GM12892 (cell line): Measurements from ENCODE around the gene TNFRSF13B.
"Not testable (repeated sequence)": the region's sequence is repeated elsewhere in the genome, so short reads cannot be mapped to it uniquely, and the experiment has no call there.

Experiments used
- DNase-seq: peaks from one replicate; pipeline ENCODE4 v3.0.0; 2011; ENCODE audit not compliant: insufficient read length
- FAIRE-seq: peaks from 2 replicates; lab custom pipeline; 2011; peaks lifted over from hg19 to GRCh38; lab: Jason Lieb, UNC
- POLR2A ChIP-seq: IDR thresholded peaks from 2 replicates; pipeline ENCODE4 v1.6.1; 2011; ENCODE audit warnings: low read depth, low read length, control low read depth
- POLR2AphosphoS5 ChIP-seq: IDR thresholded peaks from 2 replicates; pipeline ENCODE4 v1.6.1; 2011; ENCODE audit warnings: low read depth, low read length, control low read depth
- TAF1 ChIP-seq: IDR thresholded peaks from 2 replicates; pipeline ENCODE4 v1.6.1; 2011; ENCODE audit warnings: low read depth, mild to moderate bottlenecking, control low read depth, low read length, borderline replicate concordance

The TNFRSF13B gene

DNA sequence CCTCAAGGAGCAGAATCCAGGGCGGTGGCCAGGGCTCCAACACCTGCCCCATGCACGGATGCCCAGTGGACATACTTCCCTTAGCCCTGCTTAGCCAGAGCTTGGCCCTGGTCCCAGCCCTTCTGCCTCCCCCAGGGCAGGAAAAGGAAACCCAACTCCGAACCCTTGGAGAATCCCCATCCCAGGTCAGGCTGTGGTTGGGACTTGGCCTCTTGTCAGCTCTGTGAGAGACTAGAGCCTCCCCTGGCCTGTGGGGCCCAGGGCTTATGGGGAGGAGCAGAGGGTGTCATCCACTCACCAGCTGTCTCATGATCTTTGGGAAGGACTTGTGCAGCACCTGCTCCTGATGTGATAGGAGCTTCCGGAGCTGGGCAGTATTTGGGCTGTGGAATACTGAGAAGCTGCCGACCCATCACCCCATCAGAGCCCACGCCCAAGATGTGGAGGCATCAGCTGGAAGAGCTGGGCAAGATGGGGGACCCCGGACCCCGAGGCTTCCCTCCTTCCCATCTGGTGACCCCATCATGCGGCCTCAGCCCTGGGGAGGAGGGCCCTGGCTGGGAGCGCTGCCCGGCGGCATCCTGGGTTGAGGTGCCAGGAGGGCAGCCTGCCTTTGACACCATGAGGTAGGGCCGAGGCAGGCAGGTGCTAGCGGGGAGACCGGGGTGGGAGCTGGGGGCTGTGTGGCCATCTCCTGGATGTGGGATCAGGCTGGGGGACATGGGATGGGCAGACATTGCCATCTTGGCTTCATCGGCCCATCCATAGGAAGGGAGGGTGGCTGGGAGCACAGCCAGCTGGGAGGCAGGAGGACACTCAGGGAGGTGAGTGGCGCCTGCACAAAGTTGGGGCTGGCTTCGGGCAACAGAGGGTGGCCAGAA lies 45.1 kb downstream of the TNFRSF13B start:
- no peak for FAIRE-seq

DNA sequence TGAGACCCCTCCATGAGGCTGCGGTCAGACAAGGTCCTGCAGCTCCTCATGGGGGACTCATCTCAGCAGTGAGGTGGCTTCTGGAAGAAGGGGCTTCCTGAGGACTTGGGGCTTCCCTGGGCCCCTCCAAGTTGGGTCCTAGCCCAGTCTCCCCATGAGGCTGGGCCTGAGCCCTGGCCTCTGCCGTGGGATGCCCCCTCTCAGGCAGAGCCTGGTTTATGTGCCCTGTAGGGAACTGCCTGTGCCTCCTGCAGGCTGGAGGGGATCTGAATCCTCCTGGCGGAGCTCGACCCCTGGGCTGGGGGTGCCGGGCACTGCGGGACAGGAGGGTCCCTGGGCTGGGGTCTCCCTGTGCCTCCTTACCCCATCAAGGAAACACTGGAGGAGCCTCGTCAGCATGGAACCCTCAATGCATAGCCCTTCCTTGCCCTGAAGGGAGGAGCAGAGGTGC lies 45.8 kb downstream of the TNFRSF13B start:
- DNase-seq = no peak
- no peak for FAIRE-seq
- TF ChIP-seq POLR2AphosphoS5 (no peak), POLR2A (no peak), TAF1 (no peak)

More for the DNA sequence above, 45.1 kb downstream of the TNFRSF13B start:
- no peak for DNase-seq
- TF ChIP-seq POLR2A (no peak), TAF1 (no peak), POLR2AphosphoS5 (no peak)

- no peak for FAIRE-seq
- no peak for TF ChIP-seq POLR2AphosphoS5
- no peak for TF ChIP-seq TAF1
- TF ChIP-seq POLR2A = no peak
- no peak for DNase-seq
Observed at GRCh38 chr17:16925461-16926060, 46.4 kb downstream of the TNFRSF13B start.

- TF ChIP-seq POLR2A = no peak
- no peak for TF ChIP-seq POLR2AphosphoS5
- TF ChIP-seq TAF1 = no peak
- FAIRE-seq (no peak), DNase-seq (no peak)
Observed at GRCh38 chr17:16924696-16925440, 47.0 kb downstream of the TNFRSF13B start.

DNA sequence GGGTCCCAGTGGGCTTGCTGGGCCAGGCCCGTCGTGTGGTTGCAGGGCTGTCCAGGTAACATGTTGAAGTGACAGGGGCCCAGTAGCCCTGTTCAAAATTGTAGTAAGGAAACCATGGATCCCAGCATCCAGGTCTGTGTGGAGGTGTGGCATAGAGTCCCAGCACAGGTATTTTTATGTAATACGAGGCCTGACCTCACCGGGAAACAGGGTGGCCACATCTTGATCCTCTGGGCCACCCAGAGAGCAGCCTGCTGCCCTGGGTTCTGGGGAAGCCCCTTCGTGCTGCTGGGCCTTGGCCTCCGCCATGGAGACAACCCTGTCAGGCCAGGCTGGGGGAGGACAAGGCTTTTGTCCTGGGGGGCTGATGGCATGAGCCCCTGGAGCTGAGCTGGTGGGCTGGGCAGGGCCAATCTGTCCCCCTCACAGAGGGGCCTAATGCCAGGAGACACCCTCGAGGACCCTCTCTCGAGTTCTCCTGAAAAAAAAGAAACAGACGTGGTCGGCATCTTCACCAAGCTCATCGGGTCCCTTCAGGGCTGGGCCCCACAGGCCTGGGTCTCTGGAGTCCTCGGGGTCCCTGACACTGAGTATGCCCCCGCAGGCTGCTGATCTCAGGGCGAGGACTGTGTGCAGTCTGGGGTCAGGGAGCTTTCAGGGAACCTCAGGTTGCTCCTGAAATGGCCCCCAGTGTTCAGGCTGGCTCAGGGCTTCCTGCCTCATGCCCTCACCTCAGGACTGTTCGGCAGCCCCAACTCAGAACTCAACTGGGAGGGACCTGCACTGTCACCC lies 47.8 kb downstream of the TNFRSF13B start:
- no peak for FAIRE-seq
- TF ChIP-seq POLR2AphosphoS5 = no peak
- TF ChIP-seq TAF1 = no peak
- DNase-seq = no peak

- DNase-seq = no peak
Observed at GRCh38 chr17:16923097-16923903, 48.6 kb downstream of the TNFRSF13B start.

DNA sequence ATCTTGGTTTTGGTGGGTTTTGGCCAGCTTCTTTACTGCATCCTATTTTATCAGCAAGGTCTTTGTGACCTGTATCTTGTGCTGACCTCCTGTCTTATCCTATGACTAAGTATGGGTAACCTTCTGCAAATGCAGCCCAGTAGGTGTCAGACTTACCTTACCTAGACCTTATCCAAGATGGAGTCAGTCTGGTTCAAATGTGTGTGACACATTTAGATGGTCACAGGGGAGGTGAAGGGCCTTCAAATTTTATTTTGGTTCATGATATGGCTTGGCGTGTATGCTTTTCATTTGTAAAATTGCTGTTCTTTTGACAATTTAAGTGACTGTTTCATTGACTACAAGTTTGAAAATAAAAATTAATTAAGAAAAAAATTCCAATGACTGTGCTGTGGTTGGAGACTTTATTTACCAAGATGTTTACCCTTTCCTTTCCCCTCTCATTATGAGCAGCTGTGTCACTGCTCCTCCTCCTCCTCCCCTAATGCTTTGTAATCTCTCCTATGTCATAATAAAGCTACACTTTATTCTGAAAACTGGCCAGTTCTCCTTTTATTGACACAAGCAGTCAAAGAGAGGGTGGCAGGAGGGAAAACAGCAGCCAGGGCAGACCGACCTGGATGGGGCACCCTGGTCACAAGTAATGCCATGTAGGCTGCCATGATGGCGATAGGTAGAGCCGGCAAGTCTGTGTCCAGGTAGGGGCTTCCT lies 49.4 kb downstream of the TNFRSF13B start:
- DNase-seq (no peak), FAIRE-seq (peak; percentile 42)
- no peak for TF ChIP-seq TAF1
- no peak for TF ChIP-seq POLR2AphosphoS5
- TF ChIP-seq POLR2A = no peak

More at GRCh38 chr17:16923097-16923903, 48.6 kb downstream of the TNFRSF13B start:
- TF ChIP-seq POLR2A (no peak), POLR2AphosphoS5 (no peak), TAF1 (no peak)
- FAIRE-seq = no peak

GRCh38 chr17:16921451-16921850 lies 50.5 kb downstream of the TNFRSF13B start:
- DNase-seq, FAIRE-seq: not testable (repeated sequence)

GRCh38 chr17:16920628-16921020 lies 51.3 kb downstream of the TNFRSF13B start:
- FAIRE-seq (no peak), DNase-seq (no peak)
- no peak for TF ChIP-seq POLR2A
- TF ChIP-seq TAF1 = no peak
- TF ChIP-seq POLR2AphosphoS5 = no peak
